SK-N-SH treated with all-trans-retinoic acid at 6 μM for 48 hours (cell line): ENCODE measurements around the gene SRMS.

ENCODE experiments used
- ATAC-seq: fragments of 200-7000 bp; cut with Tn5 transposase; 3 replicates; pipeline ENCODE4 v1.9.1; 2020; ENCODE audit warnings: mild to moderate bottlenecking, moderate library complexity
- ARNTL ChIP-seq: fragments of 450-650 bp; formaldehyde crosslinking; IDR thresholded peaks from 2 replicates; pipeline ENCODE4 v1.5.0; 2020; ENCODE audit warnings: low read depth, mild to moderate bottlenecking, moderate library complexity, borderline replicate concordance
- BACH2 ChIP-seq: fragments of 250-450 bp; sonication (Bioruptor Pico); IDR thresholded peaks from 2 replicates; pipeline ENCODE4 v1.9.0; 2021; ENCODE audit warnings: mild to moderate bottlenecking, borderline replicate concordance
- CSDC2 ChIP-seq: fragments of 250-450 bp; sonication (Bioruptor Pico); IDR thresholded peaks from 2 replicates; pipeline ENCODE4 v1.5.0; 2020; ENCODE audit warnings: mild to moderate bottlenecking, moderate library complexity
- GLIS3 ChIP-seq: fragments of 250-450 bp; sonication (Bioruptor Pico); IDR thresholded peaks from 2 replicates; pipeline ENCODE4 v1.5.0; 2020; ENCODE audit warnings: mild to moderate bottlenecking, moderate library complexity
- ISL1 ChIP-seq: fragments of 250-450 bp; sonication (Bioruptor Pico); IDR thresholded peaks from 2 replicates; pipeline ENCODE4 v2.1.2; 2022; ENCODE audit warnings: mild to moderate bottlenecking, moderate library complexity
- OSR1 ChIP-seq: fragments of 250-450 bp; sonication (Bioruptor Pico); IDR thresholded peaks from 2 replicates; pipeline ENCODE4 v1.8.0; 2022; ENCODE audit warnings: moderate library complexity, mild to moderate bottlenecking, inconsistent platforms
- POU6F1 ChIP-seq: fragments of 250-450 bp; sonication (Bioruptor Pico); IDR thresholded peaks from 2 replicates; pipeline ENCODE4 v1.8.0; 2021; ENCODE audit warnings: low read depth, mild to moderate bottlenecking, moderate library complexity, borderline replicate concordance
- PPARA ChIP-seq: fragments of 250-450 bp; sonication (Bioruptor Pico); IDR thresholded peaks from 2 replicates; pipeline ENCODE4 v1.5.0; 2020; ENCODE audit warnings: mild to moderate bottlenecking, borderline replicate concordance
- RARB ChIP-seq: fragments of 250-450 bp; sonication (Bioruptor Pico); IDR thresholded peaks from 2 replicates; pipeline ENCODE4 v1.8.0; 2021; ENCODE audit warnings: mild to moderate bottlenecking, moderate library complexity
- SNAI2 ChIP-seq: fragments of 250-450 bp; sonication (Bioruptor Pico); IDR thresholded peaks from 2 replicates; pipeline ENCODE4 v1.5.0; 2020; ENCODE audit warnings: mild to moderate bottlenecking, moderate library complexity
- TCF4 ChIP-seq: fragments of 250-450 bp; sonication (Bioruptor Pico); IDR thresholded peaks from 2 replicates; pipeline ENCODE4 v1.8.0; 2021; ENCODE audit warnings: mild to moderate bottlenecking, moderate library complexity, borderline replicate concordance
- TOX ChIP-seq: fragments of 250-450 bp; sonication (Bioruptor Pico); IDR thresholded peaks from 2 replicates; pipeline ENCODE4 v1.8.0; 2021; ENCODE audit warnings: mild to moderate bottlenecking, moderate library complexity, borderline replicate concordance
- ZC3H10 ChIP-seq: fragments of 250-450 bp; sonication (Bioruptor Pico); IDR thresholded peaks from 2 replicates; pipeline ENCODE4 v1.5.1; 2021; ENCODE audit warnings: mild to moderate bottlenecking, moderate library complexity
- ZFP3 ChIP-seq: fragments of 250-450 bp; sonication (Bioruptor Pico); IDR thresholded peaks from 2 replicates; pipeline ENCODE4 v1.5.0; 2020; ENCODE audit warnings: mild to moderate bottlenecking, moderate library complexity
- ZFP30 ChIP-seq: fragments of 450-650 bp; formaldehyde crosslinking; IDR thresholded peaks from 2 replicates; pipeline ENCODE4 v1.5.0; 2022; ENCODE audit warnings: mild to moderate bottlenecking, moderate library complexity
- ZNF565 ChIP-seq: fragments of 450-650 bp; formaldehyde crosslinking; conservative IDR thresholded peaks from 2 replicates; pipeline ENCODE4 v1.5.0; 2020; ENCODE audit warnings: low read depth, mild to moderate bottlenecking, moderate library complexity
- ZNF70 ChIP-seq: fragments of 450-650 bp; formaldehyde crosslinking; IDR thresholded peaks from 2 replicates; pipeline ENCODE4 v1.5.0; 2020; ENCODE audit warnings: mild to moderate bottlenecking, moderate library complexity
- ZNF8 ChIP-seq: fragments of 450-650 bp; formaldehyde crosslinking; IDR thresholded peaks from 2 replicates; pipeline ENCODE4 v1.5.0; 2020; ENCODE audit warnings: mild to moderate bottlenecking, moderate library complexity
- TF ChIP-seq, protein P1 (sequence below): fragments of 250-450 bp; sonication (Bioruptor Pico); IDR thresholded peaks from 2 replicates; pipeline ENCODE4 v1.5.1; 2020; ENCODE audit warnings: low read depth, mild to moderate bottlenecking, moderate library complexity
- TF ChIP-seq, protein P2 (sequence below): fragments of 250-450 bp; sonication (Bioruptor Pico); IDR thresholded peaks from 2 replicates; pipeline ENCODE4 v1.5.1; 2021; ENCODE audit warnings: mild to moderate bottlenecking, moderate library complexity
- TF ChIP-seq, protein P3 (sequence below): fragments of 250-450 bp; sonication (Bioruptor Pico); IDR thresholded peaks from 2 replicates; pipeline ENCODE4 v1.8.0; 2020; ENCODE audit warnings: mild to moderate bottlenecking, moderate library complexity, borderline replicate concordance

The SRMS gene

GRCh38 chr20:63507083-63507743 lies 40.3 kb downstream of the SRMS start:
- TF ChIP-seq CSDC2 (CRISPR knock-in tag) = no peak
- TF ChIP-seq, protein P1, sequence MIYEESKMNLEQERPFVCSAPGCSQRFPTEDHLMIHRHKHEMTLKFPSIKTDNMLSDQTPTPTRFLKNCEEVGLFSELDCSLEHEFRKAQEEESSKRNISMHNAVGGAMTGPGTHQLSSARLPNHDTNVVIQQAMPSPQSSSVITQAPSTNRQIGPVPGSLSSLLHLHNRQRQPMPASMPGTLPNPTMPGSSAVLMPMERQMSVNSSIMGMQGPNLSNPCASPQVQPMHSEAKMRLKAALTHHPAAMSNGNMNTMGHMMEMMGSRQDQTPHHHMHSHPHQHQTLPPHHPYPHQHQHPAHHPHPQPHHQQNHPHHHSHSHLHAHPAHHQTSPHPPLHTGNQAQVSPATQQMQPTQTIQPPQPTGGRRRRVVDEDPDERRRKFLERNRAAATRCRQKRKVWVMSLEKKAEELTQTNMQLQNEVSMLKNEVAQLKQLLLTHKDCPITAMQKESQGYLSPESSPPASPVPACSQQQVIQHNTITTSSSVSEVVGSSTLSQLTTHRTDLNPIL (CRISPR knock-in tag) = no peak
- no peak for TF ChIP-seq OSR1
- TF ChIP-seq ZFP3 (CRISPR knock-in tag) = no peak
- TF ChIP-seq, protein P2, sequence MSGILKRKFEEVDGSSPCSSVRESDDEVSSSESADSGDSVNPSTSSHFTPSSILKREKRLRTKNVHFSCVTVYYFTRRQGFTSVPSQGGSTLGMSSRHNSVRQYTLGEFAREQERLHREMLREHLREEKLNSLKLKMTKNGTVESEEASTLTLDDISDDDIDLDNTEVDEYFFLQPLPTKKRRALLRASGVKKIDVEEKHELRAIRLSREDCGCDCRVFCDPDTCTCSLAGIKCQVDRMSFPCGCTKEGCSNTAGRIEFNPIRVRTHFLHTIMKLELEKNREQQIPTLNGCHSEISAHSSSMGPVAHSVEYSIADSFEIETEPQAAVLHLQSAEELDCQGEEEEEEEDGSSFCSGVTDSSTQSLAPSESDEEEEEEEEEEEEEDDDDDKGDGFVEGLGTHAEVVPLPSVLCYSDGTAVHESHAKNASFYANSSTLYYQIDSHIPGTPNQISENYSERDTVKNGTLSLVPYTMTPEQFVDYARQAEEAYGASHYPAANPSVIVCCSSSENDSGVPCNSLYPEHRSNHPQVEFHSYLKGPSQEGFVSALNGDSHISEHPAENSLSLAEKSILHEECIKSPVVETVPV (CRISPR knock-in tag) = no peak
- no peak for TF ChIP-seq ISL1 (CRISPR knock-in tag)
- TF ChIP-seq ZNF70 (CRISPR knock-in tag) = no peak
- TF ChIP-seq BACH2 (CRISPR knock-in tag) = no peak
- TF ChIP-seq RARB (CRISPR knock-in tag) = no peak
- TF ChIP-seq SNAI2 (CRISPR knock-in tag) = no peak
- TF ChIP-seq ZNF8 (CRISPR knock-in tag) = no peak
- TF ChIP-seq, protein P3, sequence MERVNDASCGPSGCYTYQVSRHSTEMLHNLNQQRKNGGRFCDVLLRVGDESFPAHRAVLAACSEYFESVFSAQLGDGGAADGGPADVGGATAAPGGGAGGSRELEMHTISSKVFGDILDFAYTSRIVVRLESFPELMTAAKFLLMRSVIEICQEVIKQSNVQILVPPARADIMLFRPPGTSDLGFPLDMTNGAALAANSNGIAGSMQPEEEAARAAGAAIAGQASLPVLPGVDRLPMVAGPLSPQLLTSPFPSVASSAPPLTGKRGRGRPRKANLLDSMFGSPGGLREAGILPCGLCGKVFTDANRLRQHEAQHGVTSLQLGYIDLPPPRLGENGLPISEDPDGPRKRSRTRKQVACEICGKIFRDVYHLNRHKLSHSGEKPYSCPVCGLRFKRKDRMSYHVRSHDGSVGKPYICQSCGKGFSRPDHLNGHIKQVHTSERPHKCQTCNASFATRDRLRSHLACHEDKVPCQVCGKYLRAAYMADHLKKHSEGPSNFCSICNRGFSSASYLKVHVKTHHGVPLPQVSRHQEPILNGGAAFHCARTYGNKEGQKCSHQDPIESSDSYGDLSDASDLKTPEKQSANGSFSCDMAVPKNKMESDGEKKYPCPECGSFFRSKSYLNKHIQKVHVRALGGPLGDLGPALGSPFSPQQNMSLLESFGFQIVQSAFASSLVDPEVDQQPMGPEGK (CRISPR knock-in tag) = no peak
- no peak for TF ChIP-seq PPARA (CRISPR knock-in tag)
- TF ChIP-seq POU6F1 = no peak
- TF ChIP-seq ZFP30 (CRISPR knock-in tag) = no peak
- TF ChIP-seq TOX (CRISPR knock-in tag) = no peak
- no peak for TF ChIP-seq ZNF565 (CRISPR knock-in tag)
- TF ChIP-seq ZC3H10 (CRISPR knock-in tag) = no peak
- TF ChIP-seq TCF4 = no peak
- ATAC-seq = no peak

GRCh38 chr20:63505723-63506122 lies 41.8 kb downstream of the SRMS start:
- ATAC-seq = no peak
- TF ChIP-seq SNAI2 (CRISPR knock-in tag) (no peak), RARB (CRISPR knock-in tag) (no peak), GLIS3 (no peak), CSDC2 (CRISPR knock-in tag) (no peak), ZFP3 (CRISPR knock-in tag) (no peak), ZFP30 (CRISPR knock-in tag) (no peak)
- TF ChIP-seq, protein P2 (CRISPR knock-in tag) = no peak

DNA sequence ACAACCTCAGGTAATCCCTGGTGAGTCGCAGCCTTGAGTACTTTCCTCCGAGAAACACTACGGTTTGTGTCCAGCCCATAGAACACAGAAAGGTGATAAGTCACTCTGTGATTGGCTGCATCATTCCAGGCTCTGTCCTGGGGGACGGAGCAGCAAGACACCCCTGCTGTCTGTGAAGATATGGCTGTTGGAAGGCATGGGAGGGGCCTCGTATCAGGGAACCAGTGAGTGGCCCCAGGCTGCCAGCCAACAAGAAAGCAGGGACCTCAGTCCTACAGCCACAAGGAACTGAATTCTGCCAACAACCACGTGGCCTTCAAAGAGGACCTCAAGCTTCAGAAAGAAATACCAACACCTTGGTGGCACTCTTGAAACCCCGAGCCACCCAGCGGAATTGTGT lies 42.3 kb downstream of the SRMS start:
- TF ChIP-seq ZNF70 (CRISPR knock-in tag) (no peak), OSR1 (no peak), BACH2 (CRISPR knock-in tag) (no peak), ZFP3 (CRISPR knock-in tag) (no peak), POU6F1 (no peak), ZFP30 (CRISPR knock-in tag) (no peak), ARNTL (CRISPR knock-in tag) (no peak), ZC3H10 (CRISPR knock-in tag) (no peak)
- TF ChIP-seq, protein P2 (CRISPR knock-in tag) = no peak
- TF ChIP-seq, protein P1 (CRISPR knock-in tag) = no peak
- ATAC-seq = no peak
